Measurements from ENCODE around the gene SEPTIN3.

SEPTIN3 gene

GRCh38 chr22:41976961-41977566 lies 7.8 kb downstream of the SEPTIN3 start:
- DNase-seq: peak; percentile 91

- DNase-seq: no peak
These were observed 9.5 kb downstream of the SEPTIN3 start for GRCh38 chr22:41978732-41979131.

DNA sequence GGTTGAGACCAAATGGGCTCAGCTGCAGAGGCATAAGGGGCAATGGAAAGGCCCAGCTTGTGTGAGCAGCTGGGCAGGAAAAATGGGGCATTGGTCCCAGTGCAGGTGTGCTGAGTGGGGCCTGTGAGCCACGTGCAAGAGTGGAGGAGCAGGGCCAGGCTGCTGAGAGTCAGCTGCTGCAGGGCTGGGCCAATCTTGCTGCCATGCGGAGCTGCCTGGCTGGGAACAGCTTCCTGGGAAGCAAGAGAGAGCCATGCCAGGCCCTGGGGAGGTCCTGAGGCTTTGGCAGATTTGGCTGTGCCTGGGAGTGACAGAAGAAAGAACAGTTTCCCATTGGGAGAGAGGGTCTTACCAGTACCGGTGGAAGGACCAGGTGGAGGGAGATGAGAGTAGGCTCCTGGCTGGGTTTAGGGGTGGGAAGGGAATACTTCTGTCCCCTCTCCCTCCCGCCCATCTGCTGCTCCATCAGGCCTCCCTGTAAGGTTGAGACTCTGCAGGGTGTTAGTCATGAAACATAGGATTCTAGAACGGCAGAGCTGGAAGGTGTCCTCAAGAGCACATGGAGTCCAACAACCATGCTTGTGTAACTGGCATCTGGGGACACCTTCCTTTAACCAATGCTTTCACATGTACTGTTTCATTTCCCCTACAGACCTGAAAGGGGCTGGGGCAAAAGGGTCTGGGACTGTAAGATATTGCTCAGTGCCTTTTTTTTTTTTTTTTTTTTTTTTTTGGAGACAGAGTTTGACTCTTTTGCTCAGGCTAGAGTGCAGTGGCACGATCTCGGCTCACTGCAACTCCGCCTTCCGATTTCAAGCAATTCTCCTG lies 10.4 kb downstream of the SEPTIN3 start:
- DNase-seq: peak; percentile 93

- DNase-seq: no peak
These were observed 13.6 kb downstream of the SEPTIN3 start for GRCh38 chr22:41982865-41983264.

DNA sequence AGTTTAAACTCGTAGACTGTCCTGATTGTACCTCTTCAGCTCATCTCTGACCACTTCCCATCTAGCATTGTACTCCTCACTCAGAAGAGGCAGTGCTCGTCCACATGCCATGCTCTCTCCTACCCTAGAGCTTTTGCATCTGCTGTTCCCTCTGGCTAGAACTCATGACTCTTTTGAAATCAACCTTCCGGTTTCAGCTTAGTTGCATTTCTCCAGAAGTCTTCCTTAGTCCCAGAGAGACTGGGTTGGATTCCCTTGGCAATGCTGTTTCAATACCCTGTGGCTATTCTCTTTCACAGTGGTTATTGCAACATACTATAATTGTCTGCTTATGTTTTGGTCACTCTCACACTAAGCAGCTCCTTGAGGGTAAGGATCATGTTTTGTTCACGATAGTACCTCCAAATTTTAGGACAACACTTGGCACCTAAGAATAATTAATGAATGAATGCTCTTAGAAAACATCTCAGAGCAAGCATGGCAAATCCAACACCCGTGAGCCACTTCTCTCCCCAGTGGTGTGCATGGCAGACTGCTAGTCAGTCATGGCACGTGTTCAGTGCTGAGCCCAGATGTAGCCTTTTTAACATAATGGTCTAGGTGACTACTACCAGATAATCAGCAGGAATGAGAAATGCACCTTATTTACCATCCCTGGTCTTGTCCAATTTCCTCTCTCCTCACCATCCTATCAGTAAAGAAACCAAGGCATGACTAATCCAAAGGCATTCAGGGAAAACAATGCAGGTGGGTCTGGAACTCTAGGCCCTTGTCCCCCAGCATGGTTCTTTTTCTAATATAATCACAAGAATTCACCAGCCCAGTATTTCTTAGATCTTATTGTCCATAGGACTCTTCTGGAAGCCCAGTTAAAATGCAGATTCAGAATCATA lies 14.5 kb downstream of the SEPTIN3 start:
- no peak for DNase-seq

DNA sequence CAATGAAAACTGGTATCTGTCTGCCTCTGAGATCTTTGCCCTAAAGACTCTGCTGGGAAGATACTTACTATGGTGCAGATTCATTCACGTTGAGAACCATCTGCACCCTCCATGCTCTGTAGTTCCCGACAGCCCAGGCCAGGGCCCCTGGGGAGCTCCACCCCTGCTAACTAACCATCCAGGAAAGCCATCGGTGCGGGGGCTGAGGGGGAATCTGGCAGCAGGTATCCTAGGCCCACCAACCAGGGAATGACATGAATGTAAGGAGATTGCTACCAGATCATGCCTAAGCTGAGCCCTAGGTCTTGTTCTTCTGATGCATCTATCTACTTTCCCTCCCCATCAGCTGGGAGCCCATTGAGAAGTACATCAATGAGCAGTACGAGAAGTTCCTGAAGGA lies 18.0 kb downstream of the SEPTIN3 start:
- DNase-seq: no peak

- DNase-seq: no peak
These were observed 20.0 kb downstream of the SEPTIN3 start for GRCh38 chr22:41989246-41989645.

DNA sequence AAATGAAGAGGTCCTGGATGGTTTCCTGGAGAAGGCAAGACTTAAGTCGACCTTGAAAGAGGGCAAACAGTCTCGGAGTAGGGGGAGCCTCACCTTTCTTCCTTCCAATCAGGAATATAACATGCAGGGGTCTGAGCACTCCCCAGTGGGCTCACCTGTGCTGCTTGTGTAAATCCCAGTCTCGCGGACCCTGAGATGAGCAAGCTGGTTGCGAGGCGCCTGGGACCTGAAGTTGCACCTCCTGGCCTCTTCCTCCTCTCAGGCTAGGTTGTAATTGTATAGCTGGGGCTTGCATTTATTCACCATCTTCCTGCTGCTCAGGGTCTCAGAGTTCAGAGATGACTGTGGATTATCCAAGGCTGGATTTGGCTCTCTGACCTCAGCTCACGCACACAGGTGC lies 21.9 kb downstream of the SEPTIN3 start:
- DNase-seq: no peak

DNA sequence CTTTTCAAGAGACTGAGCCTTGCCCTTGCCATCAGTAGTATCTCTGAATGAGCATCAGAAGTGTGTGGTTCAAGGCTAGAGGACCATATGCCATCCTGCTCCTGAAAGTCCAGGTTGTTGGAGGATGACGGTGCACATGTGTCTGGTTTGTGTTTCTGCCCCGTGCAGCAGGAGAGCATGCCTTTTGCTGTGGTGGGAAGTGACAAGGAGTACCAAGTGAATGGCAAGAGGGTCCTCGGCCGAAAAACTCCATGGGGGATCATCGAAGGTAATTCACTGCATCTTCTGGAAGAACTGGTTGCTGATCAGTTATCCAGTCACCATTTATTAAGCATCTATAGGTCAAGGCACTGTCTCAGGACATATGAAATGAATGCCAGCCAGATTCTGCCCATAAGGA lies 23.3 kb downstream of the SEPTIN3 start:
- no peak for DNase-seq

DNA sequence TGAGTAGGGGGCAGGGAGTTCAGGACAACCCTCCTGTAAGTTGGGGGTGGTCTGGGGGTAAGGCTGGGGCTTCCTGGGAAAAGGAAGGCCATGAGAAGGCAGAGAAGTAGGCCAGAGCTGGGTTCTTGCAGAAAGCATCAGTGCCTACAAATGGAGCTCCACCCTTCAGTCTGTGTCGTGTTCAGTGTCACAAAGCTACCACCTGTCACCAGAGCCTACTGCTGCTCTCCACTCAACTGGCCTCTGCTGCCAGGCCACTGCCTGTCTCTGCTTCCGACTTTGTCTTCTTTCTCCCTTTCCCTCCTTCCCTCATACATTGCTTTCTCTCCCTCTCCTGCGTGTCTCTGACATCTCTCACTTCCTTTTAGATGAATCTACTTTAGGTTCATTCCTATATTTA lies 26.0 kb downstream of the SEPTIN3 start:
- no peak for DNase-seq

DNA sequence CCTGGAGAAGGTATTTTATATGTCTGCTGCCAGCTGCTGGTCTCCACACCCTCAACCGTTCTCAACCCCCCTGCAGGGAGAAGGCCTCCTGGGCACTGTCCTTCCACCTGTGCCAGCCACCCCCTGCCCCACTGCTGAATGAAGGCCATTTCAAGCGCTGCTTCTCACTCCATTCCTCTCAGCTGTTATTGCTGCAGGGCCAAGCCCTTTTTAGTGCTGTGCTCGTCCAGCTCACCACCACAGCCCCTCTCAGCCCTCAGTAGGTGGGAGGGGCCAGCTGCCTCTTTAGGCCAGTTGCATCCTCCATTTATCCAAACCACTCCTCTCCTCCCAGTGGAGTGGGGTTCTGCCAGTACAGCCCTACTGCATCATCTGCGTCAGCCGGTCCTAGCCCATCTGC lies 27.6 kb downstream of the SEPTIN3 start:
- no peak for DNase-seq

- DNase-seq: peak; percentile 94
These were observed 29.4 kb downstream of the SEPTIN3 start, which contains the start of gene WBP2NL for GRCh38 chr22:41998361-41999261. WBP2NL (plus strand) TSS chr22:41998788; CDS start chr22:41998819, 31 bp downstream.

- DNase-seq: no peak
These were observed 31.2 kb downstream of the SEPTIN3 start for GRCh38 chr22:42000466-42000865.

DNA sequence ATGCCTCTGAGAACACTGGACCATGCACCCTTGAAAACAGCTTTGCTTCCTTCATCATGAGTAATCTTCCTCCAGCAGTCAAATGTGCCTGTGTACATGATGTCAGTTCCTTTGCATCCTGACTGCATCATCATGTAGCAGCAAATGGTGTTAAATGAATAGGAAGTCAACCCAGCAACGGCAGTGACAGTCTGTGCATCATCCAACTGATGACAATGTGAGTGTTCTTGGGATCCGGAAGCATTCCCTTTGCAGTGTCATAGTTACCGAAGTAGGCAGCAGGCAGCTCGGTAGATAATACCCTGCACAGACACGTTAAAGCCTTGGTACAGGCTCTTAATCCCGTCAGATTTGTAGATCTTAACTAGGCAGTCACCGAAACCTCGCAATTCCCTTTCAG lies 31.9 kb downstream of the SEPTIN3 start:
- no peak for DNase-seq

- no peak for DNase-seq
These were observed 32.5 kb downstream of the SEPTIN3 start for GRCh38 chr22:42001706-42002105.

GRCh38 chr22:42007922-42008321 lies 38.7 kb downstream of the SEPTIN3 start:
- DNase-seq: no peak

- no peak for DNase-seq
These were observed 41.5 kb downstream of the SEPTIN3 start for GRCh38 chr22:42010778-42011177.

DNA sequence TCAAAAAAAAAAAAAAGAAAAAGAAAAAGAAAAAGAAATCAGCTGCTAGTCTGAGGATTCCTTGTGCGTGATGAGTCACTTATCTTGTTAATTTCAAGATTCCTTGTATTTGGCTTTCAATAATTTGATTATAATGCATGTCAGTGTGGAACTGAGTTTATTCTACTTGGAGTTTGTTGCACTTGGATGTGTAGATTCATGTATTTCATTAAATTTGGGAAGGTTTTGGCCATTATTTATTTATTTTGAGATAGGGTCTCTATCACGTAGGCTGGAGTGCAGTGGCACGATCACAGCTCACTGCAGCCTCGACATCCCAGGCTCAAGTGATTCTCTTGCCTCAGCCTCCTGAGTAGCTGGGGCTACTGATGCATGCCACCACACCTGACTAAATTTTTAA lies 44.1 kb downstream of the SEPTIN3 start:
- no peak for DNase-seq

- no peak for DNase-seq
These were observed 46.9 kb downstream of the SEPTIN3 start for GRCh38 chr22:42016111-42016510.

GRCh38 chr22:42018224-42018623 lies 49.0 kb downstream of the SEPTIN3 start:
- DNase-seq: no peak
